ENCODE results near the gene HS3ST4.

The HS3ST4 gene

GRCh38 chr16:26108836-26109505 lies 417.2 kb downstream of the HS3ST4 start:
- DNase-seq (ENCODE audit: low read depth) = no peak

DNA sequence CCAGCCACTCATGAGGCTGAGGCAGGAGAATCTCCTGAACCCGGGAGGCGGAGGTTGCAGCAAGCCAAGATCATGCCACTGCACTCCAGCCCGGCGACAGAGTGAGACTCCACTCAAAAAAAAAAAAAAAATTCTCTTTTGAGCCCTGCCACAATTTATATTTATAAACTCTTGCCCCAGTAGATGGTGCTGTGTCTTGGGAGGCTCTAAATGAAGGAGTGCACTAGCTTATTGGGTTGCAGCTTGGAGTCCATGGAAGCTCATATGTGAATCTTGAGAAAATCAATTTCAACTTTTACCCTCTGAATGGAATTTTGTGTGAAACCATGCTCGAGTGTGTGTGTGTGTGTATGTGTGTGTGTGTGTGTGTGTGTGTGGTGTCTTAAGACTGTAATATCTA lies 420.1 kb downstream of the HS3ST4 start:
- no peak for DNase-seq (ENCODE audit: low read depth)

- DNase-seq (ENCODE audit: low read depth) = no peak
These were observed 426.8 kb downstream of the HS3ST4 start for GRCh38 chr16:26118575-26118974.

DNA sequence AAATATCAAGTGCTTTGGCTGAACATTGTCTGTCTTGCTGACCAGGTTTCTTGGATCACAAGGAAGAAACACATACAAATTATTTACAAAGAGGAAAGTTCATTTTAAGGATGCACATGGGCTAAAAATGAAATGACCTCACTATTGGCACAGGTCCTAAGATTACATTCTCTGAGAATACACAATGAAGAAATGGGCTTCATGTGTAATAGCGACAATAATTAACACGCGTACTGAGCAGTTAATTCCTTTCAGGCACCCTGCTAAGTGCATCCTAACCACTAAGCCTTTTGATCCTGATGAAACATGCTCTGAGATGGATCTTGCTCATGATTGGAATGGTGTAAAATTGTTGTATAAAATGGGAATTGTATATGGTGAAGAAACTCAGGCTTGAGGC lies 429.0 kb downstream of the HS3ST4 start:
- no peak for DNase-seq (ENCODE audit: low read depth)

GRCh38 chr16:26128296-26128695 lies 436.5 kb downstream of the HS3ST4 start:
- no peak for DNase-seq (ENCODE audit: low read depth)

- no peak for DNase-seq (ENCODE audit: low read depth)
These were observed 438.2 kb downstream of the HS3ST4 start for GRCh38 chr16:26129997-26130396.

GRCh38 chr16:26133416-26134093 lies 441.8 kb downstream of the HS3ST4 start:
- DNase-seq (ENCODE audit: low read depth) = no peak

- DNase-seq (ENCODE audit: low read depth) = no peak
These were observed 442.8 kb downstream of the HS3ST4 start for GRCh38 chr16:26134588-26134987.

- DNase-seq (ENCODE audit: low read depth) = no peak
These were observed 446.2 kb downstream of the HS3ST4 start for GRCh38 chr16:26137956-26138355.

DNA sequence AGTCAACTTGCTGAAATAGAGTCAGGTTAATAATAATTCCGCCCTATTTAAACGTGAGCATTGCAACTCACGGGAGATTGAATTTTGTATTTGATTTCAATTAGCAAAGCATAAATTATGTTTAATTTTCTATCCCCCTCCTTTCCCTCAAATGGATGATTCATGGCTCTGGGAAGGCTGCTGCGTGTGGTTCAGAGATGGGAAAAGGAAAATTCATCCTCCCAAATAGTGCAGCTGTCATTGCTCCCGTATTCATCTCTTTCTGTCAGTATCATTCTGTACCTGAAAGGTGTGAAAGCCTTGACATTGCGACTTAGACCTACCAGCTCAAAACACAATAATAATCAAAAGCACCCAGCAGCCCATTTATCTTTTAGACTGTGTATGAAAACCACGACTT lies 447.3 kb downstream of the HS3ST4 start:
- no peak for DNase-seq (ENCODE audit: low read depth)

DNA sequence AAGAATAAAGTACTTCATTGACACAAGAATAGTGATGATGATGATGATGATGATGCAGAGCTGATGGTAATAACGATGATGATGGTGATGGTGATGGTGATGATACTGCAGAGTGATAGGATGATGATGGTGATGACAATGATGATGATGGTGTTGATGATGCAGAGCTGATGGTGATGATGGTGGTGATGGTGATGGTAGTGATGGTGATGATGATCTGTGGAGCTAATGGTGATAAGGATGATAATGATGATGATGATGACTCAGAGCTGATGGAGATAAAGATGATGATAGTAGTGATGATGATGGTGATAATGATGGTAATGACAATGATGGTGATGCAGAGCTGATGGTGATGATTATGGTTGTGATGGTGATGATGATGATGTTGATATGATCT lies 448.1 kb downstream of the HS3ST4 start:
- DNase-seq (ENCODE audit: low read depth) = no peak

GRCh38 chr16:26149364-26150190 lies 457.8 kb downstream of the HS3ST4 start:
- DNase-seq (ENCODE audit: low read depth) = no peak

DNA sequence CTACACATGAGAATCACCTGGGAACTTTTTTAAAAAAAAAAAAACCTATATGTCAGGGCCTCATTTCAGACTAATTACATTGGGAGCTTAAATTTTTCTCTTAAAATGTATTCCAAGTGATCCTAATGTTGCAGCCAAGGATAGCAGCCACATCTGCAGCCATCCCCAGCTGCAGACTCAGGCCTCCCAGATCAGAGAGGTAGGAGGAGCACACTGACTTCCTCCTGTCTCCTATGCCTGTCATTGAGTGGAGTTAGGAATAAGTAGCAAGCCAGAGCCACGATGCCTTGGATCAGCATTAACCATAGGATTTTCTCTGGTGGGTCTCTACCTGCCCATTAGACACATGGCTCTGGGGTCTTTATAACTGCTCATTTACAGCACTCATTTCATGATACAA lies 463.5 kb downstream of the HS3ST4 start:
- DNase-seq (ENCODE audit: low read depth) = no peak

GRCh38 chr16:26157319-26157718 lies 465.6 kb downstream of the HS3ST4 start:
- no peak for DNase-seq (ENCODE audit: low read depth)

- DNase-seq (ENCODE audit: low read depth) = no peak
These were observed 466.5 kb downstream of the HS3ST4 start for GRCh38 chr16:26158142-26158759.

GRCh38 chr16:26161461-26162180 lies 469.9 kb downstream of the HS3ST4 start:
- no peak for DNase-seq (ENCODE audit: low read depth)

DNA sequence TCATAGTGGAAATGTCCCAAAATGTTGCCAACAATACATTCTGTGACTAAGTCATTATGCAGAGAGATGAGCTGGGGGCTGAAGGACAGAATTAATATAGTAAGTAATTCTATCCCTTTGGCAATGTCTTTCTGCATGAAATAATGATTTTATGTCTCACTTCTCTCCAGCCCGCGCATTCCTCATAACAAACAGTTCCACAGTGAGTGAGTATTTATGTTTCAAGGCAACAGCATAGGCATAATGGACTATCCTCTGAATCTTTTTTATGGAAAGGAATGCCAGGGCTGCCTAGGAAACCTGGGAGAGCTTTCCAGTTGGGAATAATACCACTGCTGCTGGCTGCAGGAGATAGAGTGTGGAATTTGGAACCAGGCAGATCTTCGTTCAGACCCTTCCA lies 477.7 kb downstream of the HS3ST4 start:
- no peak for DNase-seq (ENCODE audit: low read depth)

GRCh38 chr16:26175944-26176343 lies 484.2 kb downstream of the HS3ST4 start:
- DNase-seq (ENCODE audit: low read depth) = no peak

GRCh38 chr16:26177438-26177837 lies 485.7 kb downstream of the HS3ST4 start:
- DNase-seq (ENCODE audit: low read depth) = no peak

DNA sequence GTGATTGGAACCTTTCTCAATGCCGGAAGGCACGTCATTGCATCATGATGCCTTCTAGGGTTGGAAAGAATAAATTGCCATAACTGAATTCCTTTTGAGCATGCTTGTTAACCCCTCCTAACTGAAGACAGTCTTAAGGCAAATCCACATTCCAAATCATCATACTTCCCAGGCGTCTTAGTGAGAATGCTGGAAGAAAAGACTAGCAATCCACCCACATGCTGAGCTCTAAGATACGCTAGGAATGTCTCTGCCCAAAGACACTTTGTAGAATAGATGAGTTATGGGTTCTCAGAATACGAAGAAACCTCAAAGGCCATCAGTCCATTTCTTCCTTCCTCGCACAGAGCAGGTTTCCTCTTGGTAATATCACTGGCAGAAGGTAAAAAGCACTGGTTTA lies 486.5 kb downstream of the HS3ST4 start:
- no peak for DNase-seq (ENCODE audit: low read depth)

DNA sequence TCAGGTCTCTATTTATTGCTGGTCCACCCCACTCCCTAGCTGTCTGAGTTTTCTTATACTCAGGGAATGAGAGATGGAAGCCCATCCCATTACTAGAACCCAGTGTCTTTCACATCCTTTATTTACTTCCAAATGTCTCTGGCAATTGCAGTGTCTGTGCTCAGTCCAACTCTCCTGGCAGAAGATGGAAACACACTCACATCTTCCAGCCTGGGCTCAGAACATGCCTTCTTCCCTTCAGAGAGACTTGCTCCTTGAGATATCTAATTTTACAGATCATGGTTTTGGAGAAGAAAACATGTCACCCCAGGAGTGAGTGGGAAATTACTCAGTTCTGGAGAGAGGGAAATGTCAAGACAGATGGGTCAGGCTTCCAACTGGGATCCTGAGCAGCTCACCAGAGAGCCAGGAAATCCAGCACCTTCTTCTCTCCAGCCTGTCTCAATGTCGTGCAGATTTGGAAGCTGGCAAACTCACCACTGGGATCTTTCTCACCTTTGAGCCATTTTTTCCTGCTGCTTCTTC lies 494.4 kb downstream of the HS3ST4 start:
- no peak for DNase-seq (ENCODE audit: low read depth)

Measured in CMK (cell line).